IMR-90 (cell line): Measurements from ENCODE around the gene ZSWIM8. TPM values are rescaled to one million over a fixed set of nuclear protein-coding genes. Genes with fewer than 3 reads are reported as not detected.

ENCODE experiments used
- ATAC-seq: fragments of 200-7000 bp; cut with Tn5 transposase; 2 replicates; pipeline ENCODE4 v1.9.1; 2020; ENCODE audit warnings: low read depth, mild to moderate bottlenecking, moderate library complexity
- BruUV-seq: library from RNA; stranded (reverse); fragments of 400-500 nt; replicated peaks from 2 replicates; lab custom pipeline; 2021; lab: Mats Ljungman, UMichigan
- CTCF ChIA-PET: fragments of 300-600 bp; formaldehyde crosslinking; extraction: SDS; loops from one replicate; lab custom pipeline; 2021; ENCODE audit warnings: antibody characterized with exemption; lab: Yijun Ruan, JAX
- POLR2A ChIA-PET: fragments of 300-600 bp; sonication (Branson Sonifier 250); formaldehyde crosslinking; loops from one replicate; lab custom pipeline; 2022; ENCODE audit warnings: antibody characterized with exemption; ENCODE audit not compliant: unreplicated experiment; lab: Charles Lee
- DNase-seq: peaks from one replicate; pipeline ENCODE4 v3.0.0; 2013
- H2AFZ ChIP-seq: replicated peaks from 2 replicates; pipeline ENCODE3; 2013; ENCODE audit warnings: low read length, mild to moderate bottlenecking; ENCODE audit not compliant: poor library complexity
- H2AK5ac ChIP-seq: 2 replicates; pipeline ENCODE4 v1.6.1; 2013; ENCODE audit warnings: low read depth, low read length, inconsistent platforms
- H2AK9ac ChIP-seq: replicated peaks from 2 replicates; pipeline ENCODE3; 2013; ENCODE audit warnings: mild to moderate bottlenecking, low read depth, low read length, moderate library complexity; ENCODE audit not compliant: poor library complexity
- H2BK120ac ChIP-seq: 2 replicates; pipeline ENCODE4 v1.6.1; 2013; ENCODE audit warnings: low read depth, low read length, inconsistent platforms
- H2BK15ac ChIP-seq: 3 replicates; pipeline ENCODE4 v1.6.1; 2013; ENCODE audit warnings: low read depth, low read length, inconsistent platforms
- H2BK20ac ChIP-seq: 2 replicates; pipeline ENCODE4 v1.6.1; 2013; ENCODE audit warnings: low read depth, mild to moderate bottlenecking, inconsistent platforms, low read length, moderate library complexity
- H2BK5ac ChIP-seq: 2 replicates; pipeline ENCODE4 v1.6.1; 2013; ENCODE audit warnings: mild to moderate bottlenecking, low read depth, low read length, inconsistent platforms; ENCODE audit not compliant: poor library complexity, severe bottlenecking
- H3K14ac ChIP-seq: replicated peaks from 2 replicates; pipeline ENCODE4 v1.6.1; 2013; ENCODE audit warnings: low read depth, low read length, inconsistent platforms
- H3K18ac ChIP-seq: 2 replicates; pipeline ENCODE4 v1.6.1; 2013; ENCODE audit warnings: low read depth, low read length, control low read depth
- H3K23ac ChIP-seq: 2 replicates; pipeline ENCODE4 v1.6.1; 2013; ENCODE audit warnings: low read depth, low read length, inconsistent platforms
- H3K27ac ChIP-seq: 2 replicates; pipeline ENCODE4 v1.5.1; 2013; ENCODE audit warnings: mild to moderate bottlenecking, control low read depth, low read length; ENCODE audit not compliant: insufficient read depth
- H3K27me3 ChIP-seq: 2 replicates; pipeline ENCODE4 v1.6.1; 2013; ENCODE audit warnings: low read length; ENCODE audit not compliant: control insufficient read depth, insufficient read depth
- H3K36me3 ChIP-seq: 2 replicates; pipeline ENCODE4 v1.6.1; 2013; ENCODE audit warnings: low read length, mixed read lengths; ENCODE audit not compliant: control insufficient read depth, insufficient read depth
- H3K4ac ChIP-seq: 2 replicates; pipeline ENCODE4 v1.6.1; 2013; ENCODE audit warnings: low read depth, low read length, inconsistent platforms
- H3K4me1 ChIP-seq: 2 replicates; pipeline ENCODE4 v1.6.1; 2013; ENCODE audit warnings: low read length, mixed read lengths; ENCODE audit not compliant: control insufficient read depth, insufficient read depth
- H3K4me2 ChIP-seq: 2 replicates; pipeline ENCODE4 v1.6.1; 2013; ENCODE audit warnings: low read depth, mild to moderate bottlenecking, control low read depth, low read length, moderate library complexity
- H3K4me3 ChIP-seq: 2 replicates; pipeline ENCODE4 v1.5.1; 2013; ENCODE audit warnings: low read depth, mild to moderate bottlenecking, control low read depth, low read length, moderate library complexity; ENCODE audit not compliant: insufficient read depth
- H3K56ac ChIP-seq: 2 replicates; pipeline ENCODE4 v1.6.1; 2013; ENCODE audit warnings: low read length, inconsistent platforms; ENCODE audit not compliant: insufficient read depth; ENCODE audit errors: extremely low read depth
- H3K79me1 ChIP-seq, 2 experiments: 2 replicates each; pipeline ENCODE4 v1.6.1; 2013; ENCODE audit warnings: low read length in 2 of 2, inconsistent platforms in 1 of 2, low read depth in 1 of 2
- H3K9ac ChIP-seq: 2 replicates; pipeline ENCODE4 v1.6.1; 2013; ENCODE audit warnings: low read depth, low read length, control low read depth
- H3K9me1 ChIP-seq: 2 replicates; pipeline ENCODE4 v1.6.1; 2013; ENCODE audit warnings: low read length, inconsistent platforms; ENCODE audit not compliant: insufficient read depth
- H3K9me3 ChIP-seq: 2 replicates; pipeline ENCODE4 v1.6.1; 2013; ENCODE audit warnings: low read length; ENCODE audit not compliant: control insufficient read depth, insufficient read depth
- H4K20me1 ChIP-seq: 2 replicates; pipeline ENCODE4 v1.6.1; 2013; ENCODE audit warnings: low read length, inconsistent platforms; ENCODE audit not compliant: insufficient read depth
- H4K5ac ChIP-seq: 2 replicates; pipeline ENCODE4 v1.6.1; 2013; ENCODE audit warnings: mild to moderate bottlenecking, low read depth, low read length, control low read depth
- H4K8ac ChIP-seq, 2 experiments: 2 replicates each; pipeline ENCODE4 v1.6.1; 2013; ENCODE audit warnings: low read depth in 2 of 2, low read length in 2 of 2, control low read depth in 1 of 2, inconsistent platforms in 1 of 2
- H4K91ac ChIP-seq: 2 replicates; pipeline ENCODE4 v1.6.1; 2013; ENCODE audit warnings: low read depth, low read length, inconsistent platforms; ENCODE audit not compliant: insufficient read depth
- BHLHE40 ChIP-seq: fragments of 150-350 bp; IDR thresholded peaks from 2 replicates; pipeline ENCODE4 v1.6.1; 2016; ENCODE audit warnings: mild to moderate bottlenecking, low read depth, low read length
- CHD1 ChIP-seq: IDR thresholded peaks from 2 replicates; pipeline ENCODE4 v1.6.1; 2012; ENCODE audit warnings: low read depth, low read length, improper control_type of control experiment
- CTCF ChIP-seq: conservative IDR thresholded peaks from 2 replicates; pipeline ENCODE4 v1.5.1; 2012; ENCODE audit warnings: mild to moderate bottlenecking, low read depth, low read length, improper control_type of control experiment
- MAFK ChIP-seq: IDR thresholded peaks from 2 replicates; pipeline ENCODE4 v1.6.1; 2012; ENCODE audit warnings: low read depth, low read length, improper control_type of control experiment
- MXI1 ChIP-seq: IDR thresholded peaks from 2 replicates; pipeline ENCODE4 v1.6.1; 2012; ENCODE audit warnings: low read depth, mild to moderate bottlenecking, low read length, moderate library complexity, borderline replicate concordance
- POLR2A ChIP-seq: IDR thresholded peaks from 2 replicates; pipeline ENCODE4 v1.6.1; 2012; ENCODE audit warnings: mild to moderate bottlenecking, low read depth, low read length
- RAD21 ChIP-seq: IDR thresholded peaks from 2 replicates; pipeline ENCODE4 v1.6.1; 2012; ENCODE audit warnings: low read length, improper control_type of control experiment
- RCOR1 ChIP-seq: IDR thresholded peaks from 2 replicates; pipeline ENCODE4 v1.6.1; 2012; ENCODE audit warnings: mild to moderate bottlenecking, low read length, improper control_type of control experiment; ENCODE audit not compliant: insufficient replicate concordance
- RFX5 ChIP-seq: IDR thresholded peaks from 2 replicates; pipeline ENCODE4 v1.8.0; 2012; ENCODE audit warnings: low read depth, mild to moderate bottlenecking, low read length, moderate library complexity
- SMC3 ChIP-seq: fragments of 150-350 bp; IDR thresholded peaks from 2 replicates; pipeline ENCODE4 v1.6.1; 2016; ENCODE audit warnings: low read depth, mild to moderate bottlenecking, antibody characterized with exemption, low read length, moderate library complexity
- dilution Hi-C: fragments of 300-500 bp; cut with HindIII; formaldehyde crosslinking; loops from one replicate; pipeline ENCODE4 v1.14.3; 2018; ENCODE audit warnings: low sequenced_read_pairs; ENCODE audit not compliant: unreplicated experiment
- in situ Hi-C: fragments of 300-500 bp; cut with MboI; formaldehyde crosslinking; loops from 3 replicates; pipeline ENCODE4 v1.14.3; 2019; ENCODE audit warnings: low sequenced_read_pairs, inconsistent platforms, mixed read lengths
- intact Hi-C: fragments of 100-400 bp; cut with micrococcal nuclease; formaldehyde crosslinking; loops from 2 replicates; pipeline ENCODE4 v1.10.0; 2022
- polyA plus RNA-seq, 3 experiments: library from polyadenylated mRNA; depleted of rRNA; stranded (reverse); fragments of >200 nt; gene quantifications; 2 replicates each; pipeline ENCODE4 v1.2.3, GENCODE V29; 2012; ENCODE audit warnings: low replicate concordance in 1 of 3
- total RNA-seq: library from RNA; depleted of rRNA; stranded (reverse); fragments of >200 nt; gene quantifications from 2 replicates; pipeline ENCODE4 v1.2.3, GENCODE V29; 2012
- TF ChIP-seq, protein P1 (sequence below): fragments of 150-350 bp; IDR thresholded peaks from 2 replicates; pipeline ENCODE4 v1.6.1; 2017; ENCODE audit warnings: mild to moderate bottlenecking, antibody characterized with exemption, low read length, low read depth
- TF ChIP-seq, protein P2 (sequence below): fragments of 150-350 bp; IDR thresholded peaks from 2 replicates; pipeline ENCODE4 v1.6.1; 2016; ENCODE audit warnings: low read depth, mild to moderate bottlenecking, low read length, moderate library complexity, borderline replicate concordance

Gene ZSWIM8
- total and polyA plus RNA-seq, 2 of the 4 experiments (the other 2 are of a cell fraction): 16.8 to 103 TPM

DNA sequence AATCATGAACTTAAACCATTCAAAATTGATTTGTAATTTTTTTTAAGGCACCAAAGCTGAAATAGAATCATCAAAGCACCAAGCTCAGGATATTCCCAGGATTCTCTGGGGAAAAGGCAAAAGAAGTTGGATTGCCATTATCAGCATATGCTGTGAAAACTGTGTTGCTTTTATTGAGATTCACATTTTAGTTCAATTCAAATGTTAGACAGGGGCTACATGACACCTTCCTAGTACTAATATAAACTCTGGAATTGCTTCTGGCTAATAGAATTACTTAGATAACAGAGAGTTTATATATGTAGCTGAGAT is 30.3 kb downstream of the ZSWIM8 start:
- Histone ChIP-seq H2BK120ac (peak overlapping the region; percentile 16; the same call in 1 of the 2 replicates), H3K4me1 (peaks cover 10% of the 10 kb centered on the region), H3K27ac (peak overlapping the region; percentile 83; the same call in 1 of the 2 replicates), H3K9me1 (peaks cover 10% of the 10 kb centered on the region; the same call in 1 of the 2 replicates), H3K27me3 (no peaks in the 10 kb centered on the region), H3K23ac (no peak overlapping the region), H3K9me3 (no peaks in the 10 kb centered on the region), H2AK5ac (no peak overlapping the region), H3K56ac (no peak overlapping the region), H3K4ac (peak overlapping the region; percentile 7; the same call in 1 of the 2 replicates), H3K14ac (no peak overlapping the region; the same call in 1 of the 2 replicates), H3K9ac (peak overlapping the region; percentile 44; the same call in 1 of the 2 replicates), H2BK5ac (peak overlapping the region; percentile 76), H4K20me1 (no peaks in the 10 kb centered on the region), H3K36me3 (peaks cover 23% of the 10 kb centered on the region), H4K5ac (peak overlapping the region; percentile 47; the same call in 1 of the 2 replicates), H3K18ac (peak overlapping the region; percentile 75; the same call in 1 of the 2 replicates), H2BK20ac (no peak overlapping the region), H2BK15ac (0 out of 3 replicates have a peak overlapping the region, but pooled peaks have one; percentile 25), H3K4me3 (no peak overlapping the region), H3K4me2 (peak overlapping the region; percentile 38; the same call in 1 of the 2 replicates), H3K79me1 (peaks cover under 1 to 14% of the 10 kb centered on the region in 2 experiments; a peak in 3 of 4 replicates), H4K8ac (peak overlapping the region in 1 of 2 experiments; percentile 66; a peak in 2 of 4 replicates), H4K91ac (no peak overlapping the region), H2AK9ac (no peak overlapping the region), H2AFZ (no peak overlapping the region)
- ATAC-seq: no peak
- TF ChIP-seq SMC3 (no peak), POLR2A (no peak), BHLHE40 (no peak), MAFK (no peak), CHD1 (no peak), CTCF (no peak), RAD21 (no peak), RFX5 (no peak), MXI1 (no peak), RCOR1 (no peak)
- TF ChIP-seq, protein P1, sequence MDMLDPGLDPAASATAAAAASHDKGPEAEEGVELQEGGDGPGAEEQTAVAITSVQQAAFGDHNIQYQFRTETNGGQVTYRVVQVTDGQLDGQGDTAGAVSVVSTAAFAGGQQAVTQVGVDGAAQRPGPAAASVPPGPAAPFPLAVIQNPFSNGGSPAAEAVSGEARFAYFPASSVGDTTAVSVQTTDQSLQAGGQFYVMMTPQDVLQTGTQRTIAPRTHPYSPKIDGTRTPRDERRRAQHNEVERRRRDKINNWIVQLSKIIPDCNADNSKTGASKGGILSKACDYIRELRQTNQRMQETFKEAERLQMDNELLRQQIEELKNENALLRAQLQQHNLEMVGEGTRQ: no peak
- TF ChIP-seq, protein P2, sequence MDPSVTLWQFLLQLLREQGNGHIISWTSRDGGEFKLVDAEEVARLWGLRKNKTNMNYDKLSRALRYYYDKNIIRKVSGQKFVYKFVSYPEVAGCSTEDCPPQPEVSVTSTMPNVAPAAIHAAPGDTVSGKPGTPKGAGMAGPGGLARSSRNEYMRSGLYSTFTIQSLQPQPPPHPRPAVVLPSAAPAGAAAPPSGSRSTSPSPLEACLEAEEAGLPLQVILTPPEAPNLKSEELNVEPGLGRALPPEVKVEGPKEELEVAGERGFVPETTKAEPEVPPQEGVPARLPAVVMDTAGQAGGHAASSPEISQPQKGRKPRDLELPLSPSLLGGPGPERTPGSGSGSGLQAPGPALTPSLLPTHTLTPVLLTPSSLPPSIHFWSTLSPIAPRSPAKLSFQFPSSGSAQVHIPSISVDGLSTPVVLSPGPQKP: no peak
- intact Hi-C loops: no loop called here
- no TSS peak for BruUV-seq
- in situ Hi-C loops: no loop called here
- POLR2A ChIA-PET: no interaction called here
- DNase-seq: no peak
- dilution Hi-C loops: no loop called here
- CTCF ChIA-PET: interaction anchor here (0.6 to 0.7 kb wide), 2 partner anchors 13 to 30 kb away, joined by 3 read pairs; no protein-coding TSS in a partner anchor
